Measurements from ENCODE around the gene COL1A2. TPM values are rescaled to one million over a fixed set of nuclear protein-coding genes. Genes with fewer than 3 reads are reported as not detected.

Gene COL1A2
- 37.6 TPM for total RNA-seq

GRCh38 chr7:94394437-94395140 lies at the start of gene COL1A2:
Gene COL1A2 (plus strand): TSS chr7:94394895. CDS start chr7:94395032, 137 bp downstream.

Other genes starting within 250 kb of the COL1A2 start
- gene CASD1, start 114.9 kb downstream of the COL1A2 start, total RNA-seq, result 89.5 TPM